DMS153 (cell line): ENCODE results near the gene SUN1.
"Not testable (repeated sequence)": the region's sequence is repeated elsewhere in the genome, so short reads cannot be mapped to it uniquely, and the experiment has no call there.

Source experiments
- DNase-seq: peaks from one replicate; lab custom pipeline; 2025; lab: John Stamatoyannopoulos, UW

Gene SUN1

DNA sequence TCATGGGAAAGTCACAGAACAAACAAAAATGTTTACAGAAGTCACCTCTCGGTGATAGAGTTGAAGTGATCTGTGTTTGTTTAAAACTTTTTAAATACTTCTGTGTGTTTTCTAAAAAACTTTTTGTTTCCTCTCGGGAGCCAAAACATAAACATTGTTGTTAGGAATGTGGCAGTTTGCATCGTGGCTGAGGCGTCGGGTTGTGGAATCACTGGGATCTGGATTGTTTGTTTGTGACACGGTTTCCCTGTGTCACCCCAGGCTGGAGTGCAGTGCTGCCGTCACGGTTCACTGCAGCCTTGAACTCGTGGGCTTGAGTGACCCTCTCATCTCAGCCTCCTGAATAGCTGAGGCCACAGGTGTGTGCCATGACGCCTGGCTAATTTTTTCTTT is 29.0 kb upstream of the SUN1 start:
- DNase-seq = no peak

GRCh38 chr7:803796-804195 is 28.5 kb upstream of the SUN1 start:
- DNase-seq = not testable (repeated sequence)

- no peak for DNase-seq
Measured at GRCh38 chr7:805261-805660, 27.0 kb upstream of the SUN1 start.

GRCh38 chr7:815284-816216 is 16.7 kb upstream of the SUN1 start:
- DNase-seq = peak; percentile 37

- peak; percentile 97 for DNase-seq
Measured at GRCh38 chr7:816300-816750, 16.0 kb upstream of the SUN1 start.

DNA sequence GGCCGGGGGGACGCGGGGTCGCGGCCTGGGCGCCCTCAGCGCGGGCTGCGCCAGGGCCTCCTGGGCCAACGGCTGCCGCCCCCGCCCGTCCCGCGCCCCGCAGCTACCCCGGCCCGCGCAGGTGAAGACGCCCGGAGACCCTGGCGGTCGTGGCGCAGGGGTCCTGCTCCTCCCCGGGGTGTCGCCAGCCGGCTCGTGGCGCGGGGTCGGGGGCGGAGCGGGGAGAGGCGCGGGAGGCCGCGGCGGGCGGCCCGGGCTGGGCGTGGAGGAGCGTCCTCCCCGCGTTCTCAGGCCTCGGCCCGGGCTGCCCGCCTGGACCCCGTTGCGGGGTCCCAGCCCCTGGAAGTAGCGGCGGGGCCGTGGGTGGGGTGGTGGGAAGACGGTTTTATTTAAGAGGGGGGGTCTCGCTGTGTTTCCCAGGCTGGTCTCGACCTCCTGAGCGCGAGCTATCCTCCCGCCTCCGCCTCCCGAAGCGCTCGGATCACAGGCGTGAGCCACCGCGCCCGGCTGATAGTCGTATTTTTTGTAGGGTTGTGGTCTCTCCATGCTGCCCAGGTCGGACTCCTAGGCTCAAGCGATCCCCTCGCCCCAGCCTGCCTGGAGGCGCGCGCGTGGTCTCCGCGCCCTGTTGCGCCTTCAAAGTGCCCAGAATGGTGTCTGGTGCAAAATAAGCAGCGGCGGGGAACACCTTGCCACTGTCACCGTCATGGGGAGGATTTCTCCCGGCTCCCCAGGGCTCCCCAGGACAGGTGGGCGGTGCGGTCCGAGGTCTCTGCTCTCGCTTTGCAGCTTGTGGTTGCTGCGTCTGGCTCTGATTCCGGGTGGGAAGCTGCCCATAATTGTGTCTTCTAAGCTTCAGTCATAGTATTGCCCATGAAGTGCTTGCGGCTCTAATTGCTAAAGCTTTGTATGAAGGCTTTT is 15.3 kb upstream of the SUN1 start:
- DNase-seq = no peak

DNA sequence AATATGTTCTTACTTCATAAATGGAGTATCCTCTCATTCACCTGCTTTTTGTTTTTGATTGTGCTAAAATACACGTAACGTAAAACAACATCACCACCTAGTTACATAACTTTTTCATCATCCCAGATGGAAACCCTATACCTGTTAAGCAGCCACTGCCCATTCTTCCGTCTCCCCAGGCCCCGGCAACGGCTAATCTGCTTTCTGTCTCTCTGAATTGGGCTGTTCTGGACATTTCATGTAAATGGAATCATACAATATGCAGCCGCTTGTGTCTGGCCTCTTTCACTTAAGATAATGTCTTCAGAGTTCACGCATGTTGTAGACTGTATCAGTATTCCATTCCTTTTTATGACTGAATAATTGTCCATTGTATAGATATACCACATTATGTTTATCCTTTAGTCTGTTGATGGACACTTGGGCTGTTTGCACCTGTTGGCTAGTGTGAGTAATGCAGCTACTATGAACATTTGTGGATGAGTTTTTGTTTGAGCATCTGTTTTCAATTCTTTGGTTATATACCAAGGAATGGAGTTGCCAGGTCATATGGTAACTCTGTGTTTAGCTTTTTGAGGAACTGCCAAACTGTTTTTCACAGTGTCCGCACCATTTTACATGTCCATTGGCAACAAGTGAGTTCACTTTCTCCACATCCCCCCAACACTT is 14.1 kb upstream of the SUN1 start:
- DNase-seq = no peak

DNA sequence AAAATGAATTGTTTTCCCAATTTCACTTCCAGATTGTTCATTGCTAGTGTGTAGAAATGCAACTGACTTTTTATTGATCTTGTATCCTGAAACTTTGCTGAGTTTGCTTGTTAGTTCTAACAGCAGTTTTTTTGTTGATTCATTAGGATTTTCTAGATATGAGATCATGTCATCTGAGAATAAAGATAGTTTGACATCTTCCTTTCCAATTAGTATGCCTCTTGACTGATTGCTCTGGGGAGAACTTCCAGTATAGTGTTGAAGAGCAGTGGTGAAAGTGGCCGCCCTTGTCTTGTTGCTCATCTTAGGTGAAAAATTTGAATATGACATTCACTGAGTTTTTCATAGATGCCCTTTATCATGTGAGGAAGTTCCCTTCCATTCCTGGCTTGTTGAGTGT is 11.9 kb upstream of the SUN1 start:
- no peak for DNase-seq

DNA sequence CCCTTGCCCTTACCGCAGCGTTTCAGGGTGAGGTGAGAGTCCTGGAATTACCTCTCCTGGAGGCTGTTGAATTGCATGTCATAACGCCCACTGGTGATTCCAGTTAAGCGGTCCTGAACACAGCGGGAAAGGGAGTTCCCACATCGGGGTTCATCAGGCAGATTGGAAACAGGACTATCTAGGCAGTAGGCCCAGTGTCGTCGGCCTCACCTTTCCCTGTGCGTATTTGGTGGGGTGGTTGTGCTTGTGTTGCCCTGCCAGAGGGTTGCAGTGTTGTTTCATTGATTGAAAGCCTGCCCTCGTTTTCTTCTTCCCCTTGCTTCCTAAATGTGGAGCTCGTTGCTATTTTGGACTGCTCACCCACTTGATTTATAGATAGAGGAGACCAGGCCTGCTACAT is 10.6 kb upstream of the SUN1 start:
- no peak for DNase-seq

GRCh38 chr7:822692-823276 is 9.5 kb upstream of the SUN1 start:
- DNase-seq = no peak

DNA sequence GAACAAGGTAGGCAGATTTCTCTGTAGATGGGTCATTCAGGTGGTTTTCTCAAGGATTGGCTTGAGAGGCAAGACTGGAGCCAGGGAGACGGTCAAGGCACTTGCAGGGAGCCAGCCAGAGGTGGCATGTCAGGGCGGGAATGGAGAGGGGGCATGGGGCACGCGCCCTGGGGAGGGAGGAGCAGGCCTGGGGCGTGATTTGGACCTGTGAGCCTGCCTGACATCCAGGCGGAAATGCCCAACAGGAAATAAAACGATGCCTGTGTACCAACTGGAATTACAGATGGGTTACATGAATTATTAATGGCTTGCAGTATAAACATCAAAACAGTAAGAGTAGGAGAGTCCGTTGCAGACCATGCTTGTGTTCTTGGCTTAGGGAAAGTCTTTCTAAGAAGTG is 8.6 kb upstream of the SUN1 start:
- DNase-seq = peak; percentile 92

DNA sequence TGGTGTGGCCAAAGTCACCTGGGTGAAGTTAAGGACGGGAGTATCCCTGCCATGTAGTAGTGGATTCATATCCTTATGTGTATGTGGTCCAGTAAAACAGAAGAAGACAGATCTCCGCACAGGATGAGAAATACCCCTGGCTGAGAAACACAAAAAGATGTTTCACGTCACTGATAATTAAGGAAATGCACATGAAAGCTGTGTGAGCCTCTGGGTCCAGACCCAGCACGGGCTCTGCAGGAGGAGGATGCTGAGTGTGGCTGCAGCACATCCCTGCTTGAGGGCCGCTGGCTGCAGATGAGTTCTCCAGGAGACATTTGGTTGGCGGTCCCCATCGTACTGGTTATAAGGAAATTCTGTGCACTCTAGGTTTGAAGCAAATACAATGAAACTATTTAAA is 8.2 kb upstream of the SUN1 start:
- DNase-seq = peak; percentile 39

- DNase-seq = no peak
Measured at GRCh38 chr7:824664-825063, 7.6 kb upstream of the SUN1 start.

- DNase-seq = no peak
Measured at GRCh38 chr7:825386-825785, 6.9 kb upstream of the SUN1 start.

- peak; percentile 69 for DNase-seq
Measured at GRCh38 chr7:826230-826917, 5.9 kb upstream of the SUN1 start.

DNA sequence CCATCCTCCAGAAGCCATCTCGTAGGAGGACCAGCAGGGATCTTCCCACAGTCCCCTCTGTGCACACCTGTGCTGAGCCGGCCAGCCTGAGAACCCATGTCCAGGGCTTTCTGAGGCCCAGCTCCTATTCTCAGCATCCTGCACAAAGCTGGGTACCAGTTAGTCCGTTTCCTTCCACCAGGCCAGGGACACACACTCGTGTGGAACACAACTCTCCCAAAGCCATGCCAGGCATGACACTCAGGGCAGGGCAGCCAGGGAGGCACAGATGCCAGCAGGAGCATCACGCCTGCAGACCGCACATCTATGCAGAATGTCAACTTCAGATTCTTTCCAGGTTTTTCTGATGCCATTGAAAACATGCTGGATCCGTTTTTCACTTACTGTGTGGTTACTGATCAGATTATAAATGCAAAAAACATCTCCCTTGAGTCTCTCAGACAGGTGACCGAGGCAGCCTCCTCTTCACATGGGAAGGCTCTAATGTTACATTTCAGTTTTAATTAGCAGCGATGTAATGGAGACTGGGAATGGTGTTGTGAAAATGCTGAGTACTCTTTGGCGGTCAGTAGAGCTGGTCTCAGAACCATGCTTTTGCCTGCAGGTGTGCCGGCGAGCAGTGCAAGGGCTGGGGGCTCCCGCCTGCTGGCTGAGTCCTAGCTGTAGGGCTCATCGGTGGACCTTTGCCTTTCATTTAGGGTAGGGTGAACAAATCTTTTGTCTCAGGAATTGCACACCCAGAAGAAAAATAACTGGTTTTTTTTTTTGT is 3.3 kb upstream of the SUN1 start:
- no peak for DNase-seq

GRCh38 chr7:830069-830468 is 2.2 kb upstream of the SUN1 start:
- no peak for DNase-seq

GRCh38 chr7:831596-832166 is 595 bp upstream of the SUN1 start:
- peak; percentile 70 for DNase-seq

DNA sequence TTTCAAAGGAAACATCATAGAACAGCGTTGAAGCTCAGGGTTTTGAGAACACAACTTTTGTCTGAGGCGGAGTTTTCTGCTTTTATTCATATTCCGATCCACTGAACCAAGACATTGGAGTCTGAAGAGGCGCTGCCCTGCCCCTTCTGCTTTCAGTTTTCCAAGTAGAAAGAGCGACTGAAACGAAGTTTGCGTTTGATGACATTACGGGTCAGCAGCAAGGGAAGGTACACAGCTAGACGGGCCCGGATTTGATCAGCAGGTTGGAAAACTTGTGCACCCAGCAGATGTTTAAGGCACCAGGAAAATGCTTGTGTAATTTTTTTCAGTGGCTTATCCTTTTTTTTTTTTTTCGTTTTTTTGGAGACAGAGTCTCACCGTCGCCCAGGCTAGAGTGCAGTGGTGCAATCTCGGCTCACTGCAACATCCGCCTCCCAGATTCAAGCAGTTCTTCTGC is 720 bp downstream of the SUN1 start:
- no peak for DNase-seq
